NCI-H1092 (cell line): ENCODE results near the gene PDZK1.
"Not testable (repeated sequence)": the region's sequence is repeated elsewhere in the genome, so short reads cannot be mapped to it uniquely, and the experiment has no call there.

Source experiments
- DNase-seq: peaks from one replicate; lab custom pipeline; 2025; lab: John Stamatoyannopoulos, UW

Gene PDZK1

DNA sequence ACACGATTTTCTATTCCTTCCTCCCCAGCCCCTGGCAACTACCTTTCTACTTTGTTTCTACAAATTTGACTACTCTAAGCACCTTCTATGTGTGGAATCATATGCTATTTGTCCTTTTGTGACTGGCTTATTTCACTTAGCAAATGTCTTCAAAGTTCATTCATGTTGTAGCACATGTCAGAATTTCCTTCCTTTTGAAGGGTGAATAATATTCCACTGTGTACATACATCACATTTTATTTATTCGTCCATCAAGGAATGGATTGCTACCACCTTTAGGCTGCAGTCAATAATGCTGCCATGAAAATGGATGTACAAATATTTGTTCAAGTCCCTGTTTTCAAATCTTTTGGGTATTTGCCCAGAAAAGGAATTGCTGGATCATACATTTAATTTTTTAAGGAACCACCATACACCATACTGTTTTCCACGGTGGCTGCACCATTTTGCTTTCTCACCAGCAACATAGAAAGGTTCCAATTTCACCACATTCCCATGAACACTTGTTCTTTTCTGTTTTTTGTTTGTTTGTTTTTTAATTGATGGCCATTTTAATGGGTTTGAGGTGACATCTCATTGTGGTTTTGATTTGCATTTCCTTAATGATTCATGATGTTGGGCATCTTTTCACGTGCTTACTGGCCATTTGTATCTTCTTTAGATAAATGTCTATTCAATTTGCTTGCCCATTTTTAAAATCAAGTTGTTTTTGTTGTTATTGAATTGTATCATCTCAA, 3.3 kb upstream of the PDZK1 start:
- no peak for DNase-seq

DNA sequence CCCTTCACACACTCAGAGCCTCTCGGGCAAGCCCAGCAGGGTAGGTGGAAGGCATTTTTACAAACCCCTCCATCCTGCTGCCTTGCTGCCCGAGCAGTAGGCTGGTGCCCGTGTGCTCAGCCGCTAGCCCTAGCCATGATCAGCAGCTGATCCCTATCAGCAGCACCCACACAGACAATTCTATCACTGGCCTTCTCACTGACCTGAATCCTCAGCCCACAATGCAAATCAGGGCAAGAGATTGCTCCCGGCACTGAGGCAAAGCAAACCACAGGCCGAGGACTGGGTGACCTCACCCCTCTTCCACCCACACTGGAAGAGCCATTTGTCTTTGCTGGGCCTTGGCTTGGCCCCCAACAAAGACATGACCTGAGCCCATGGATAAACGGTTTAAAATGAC, 895 bp upstream of the PDZK1 start:
- DNase-seq, result no peak

- no peak for DNase-seq
These were observed 993 bp downstream of the PDZK1 start for GRCh38 chr1:145706086-145706664.

DNA sequence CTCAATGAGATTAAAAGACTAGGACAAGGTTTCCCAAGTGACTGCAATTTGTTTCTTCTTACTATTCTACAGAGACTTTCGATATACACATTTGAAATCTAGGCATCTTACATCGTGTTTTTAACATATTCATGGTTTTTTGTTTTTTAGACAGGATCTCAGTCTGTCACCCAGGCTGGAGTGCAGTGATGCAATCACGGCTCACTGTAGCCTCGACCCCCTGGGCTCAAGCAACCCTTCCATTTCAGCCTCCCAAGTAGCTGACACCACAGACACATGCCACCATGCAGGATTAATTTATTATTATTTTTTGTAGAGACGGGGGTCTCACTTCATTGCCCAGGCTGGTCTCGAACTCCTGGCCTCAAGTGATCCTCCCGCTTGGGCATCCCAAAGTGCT, 1.5 kb downstream of the PDZK1 start:
- no peak for DNase-seq

DNA sequence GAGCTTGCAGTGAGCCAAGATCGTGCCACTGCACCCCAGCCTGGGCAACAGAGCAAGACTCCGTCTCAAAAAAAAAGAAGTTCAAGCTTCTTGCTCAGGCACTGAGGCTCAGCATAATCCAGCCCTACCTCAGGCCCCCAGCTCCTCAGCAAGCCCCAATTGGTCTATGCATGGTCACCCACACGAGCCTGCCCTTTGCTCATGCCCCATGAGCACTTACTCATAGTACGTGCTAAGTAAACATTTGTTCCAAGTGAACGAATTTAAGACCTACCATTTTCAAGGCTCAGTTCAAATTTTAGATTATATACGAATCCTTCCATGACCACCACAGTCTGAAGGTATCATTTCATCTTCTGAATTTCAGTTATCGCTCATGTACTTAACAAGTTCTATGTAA, 4.3 kb downstream of the PDZK1 start:
- no peak for DNase-seq

DNA sequence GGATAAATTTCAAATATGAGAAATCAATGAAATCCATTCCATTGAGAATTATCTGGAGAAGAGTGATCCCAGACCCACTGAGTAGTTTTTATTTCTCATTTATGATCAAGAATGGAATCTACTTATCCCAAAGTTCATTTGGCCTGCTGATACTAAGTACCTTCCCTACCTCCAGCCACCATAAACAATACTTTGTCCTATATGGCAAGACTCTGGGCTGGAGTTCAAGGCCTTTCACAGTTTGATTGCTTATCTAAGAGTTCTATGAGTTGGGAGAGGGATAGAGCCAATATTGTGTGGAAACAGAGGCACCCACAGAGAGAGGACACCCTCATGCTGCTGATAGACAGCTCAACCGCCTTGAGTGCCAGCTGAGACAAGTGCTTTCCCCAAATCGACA, 5.1 kb downstream of the PDZK1 start:
- no peak for DNase-seq

DNA sequence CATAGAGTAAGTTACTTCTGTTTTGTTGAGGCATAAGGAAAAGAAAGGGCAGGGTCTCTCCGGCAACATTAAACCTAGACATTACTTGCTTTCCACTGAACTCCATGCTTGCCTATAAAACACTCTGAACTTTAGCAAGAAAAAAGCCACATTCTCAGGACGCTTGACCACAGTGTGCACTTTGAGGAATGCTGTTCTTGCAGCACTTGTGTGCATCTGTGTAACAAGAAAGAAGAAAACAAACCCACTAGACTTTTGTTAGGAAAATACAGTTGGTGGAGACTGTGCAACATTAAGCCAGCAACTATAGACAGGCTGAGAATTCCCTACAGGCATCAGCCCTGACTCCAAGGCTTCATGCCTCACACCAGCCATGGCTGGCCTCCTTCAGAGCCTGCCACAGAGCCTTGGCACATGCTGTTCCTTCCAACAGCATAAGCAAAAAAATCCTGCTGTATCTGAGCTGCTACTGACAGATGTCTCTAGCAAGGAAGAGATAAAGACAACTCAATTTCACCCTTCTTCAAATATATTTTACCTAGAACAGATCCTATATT, 5.8 kb downstream of the PDZK1 start:
- no peak for DNase-seq

GRCh38 chr1:145696630-145696960, 10.6 kb downstream of the PDZK1 start:
- DNase-seq, result no peak

DNA sequence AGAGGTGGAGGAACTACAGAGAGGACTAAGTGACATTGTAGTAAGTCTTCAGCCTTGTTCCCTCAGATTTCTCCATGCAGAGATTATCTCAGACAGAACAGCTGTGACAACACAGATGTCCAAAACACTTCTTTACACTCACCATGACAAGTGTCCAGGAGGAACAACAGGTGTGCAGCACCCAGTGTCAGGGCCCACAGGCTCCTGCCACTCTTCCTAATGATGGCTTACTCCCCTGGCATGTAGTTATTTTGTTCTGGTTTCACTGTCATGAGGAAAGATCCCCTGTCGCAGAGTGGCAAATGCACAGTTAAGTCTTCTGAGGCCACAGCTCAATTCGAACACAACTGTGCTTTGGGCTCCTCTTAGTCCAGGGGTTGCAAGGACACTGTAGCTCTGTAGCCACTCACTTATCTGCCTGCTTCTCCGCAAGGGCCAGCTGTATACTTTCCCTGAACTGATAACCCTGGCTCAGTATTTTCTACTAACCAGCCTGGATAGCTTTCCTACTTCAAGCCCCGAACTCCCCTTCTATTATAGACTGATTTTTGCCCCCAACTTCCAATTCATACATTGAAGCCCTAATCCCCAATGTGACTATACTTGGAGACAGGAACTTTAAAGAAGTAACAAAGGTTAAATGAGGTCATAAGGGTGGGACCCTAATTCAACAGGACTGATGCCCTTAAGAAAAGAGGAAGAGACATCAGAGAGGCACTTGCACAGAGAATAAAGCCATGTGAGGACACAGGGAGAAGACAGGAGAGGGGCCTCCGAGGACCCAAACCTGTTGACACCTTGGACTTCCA, 11.1 kb downstream of the PDZK1 start:
- DNase-seq, result no peak

DNA sequence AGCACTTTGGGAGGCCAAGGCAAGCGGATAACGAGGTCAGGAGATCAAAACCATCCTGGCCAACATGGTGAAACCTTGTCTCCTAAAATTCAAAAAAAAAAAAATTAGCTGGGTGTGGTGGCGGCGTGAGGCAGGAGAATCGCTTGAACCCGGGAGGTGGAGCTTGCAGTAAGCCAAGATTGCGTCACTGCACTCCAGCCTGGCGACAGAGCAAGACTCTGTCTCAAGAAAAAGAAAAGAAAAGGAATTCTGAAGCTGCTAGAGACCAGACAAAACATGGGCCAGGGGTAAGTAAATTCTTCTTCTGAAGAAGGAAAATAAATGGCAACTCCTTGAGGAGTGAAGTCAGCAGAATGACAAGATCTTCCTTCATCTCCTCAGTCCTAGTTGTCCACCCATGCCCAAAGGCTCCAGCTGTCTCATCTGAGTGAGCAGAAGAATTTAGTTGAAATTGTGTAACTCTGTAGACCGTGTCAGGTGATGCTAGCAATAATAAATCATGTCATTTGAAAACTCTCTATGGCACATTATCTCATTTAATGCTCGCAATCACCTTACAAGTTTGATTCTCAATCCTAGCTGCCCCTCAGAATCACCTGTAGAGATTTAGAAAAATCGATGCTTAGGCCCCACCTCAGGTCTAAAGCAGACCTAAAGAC, 14.3 kb downstream of the PDZK1 start:
- no peak for DNase-seq

- DNase-seq, result no peak
These were observed 16.3 kb downstream of the PDZK1 start for GRCh38 chr1:145690587-145691558.

DNA sequence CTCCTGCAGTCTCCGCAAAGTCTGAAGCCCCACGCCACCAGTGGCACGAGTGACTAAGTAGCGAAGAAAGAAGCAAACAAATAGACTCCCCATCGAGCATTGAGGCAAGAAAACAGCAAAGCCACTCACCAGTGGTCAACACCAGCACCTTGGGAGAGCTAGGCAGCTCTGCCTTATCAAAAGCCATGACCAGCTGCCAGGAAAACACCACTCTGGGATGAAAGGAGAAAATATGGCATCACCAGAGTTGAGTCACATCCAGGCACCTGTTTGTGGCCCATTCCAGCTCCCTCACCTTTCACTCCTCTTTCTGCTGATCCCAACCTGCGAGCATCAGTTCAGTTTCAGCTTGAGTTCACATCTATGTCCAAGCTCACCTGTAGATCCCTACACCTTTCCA, 17.2 kb downstream of the PDZK1 start:
- no peak for DNase-seq

DNA sequence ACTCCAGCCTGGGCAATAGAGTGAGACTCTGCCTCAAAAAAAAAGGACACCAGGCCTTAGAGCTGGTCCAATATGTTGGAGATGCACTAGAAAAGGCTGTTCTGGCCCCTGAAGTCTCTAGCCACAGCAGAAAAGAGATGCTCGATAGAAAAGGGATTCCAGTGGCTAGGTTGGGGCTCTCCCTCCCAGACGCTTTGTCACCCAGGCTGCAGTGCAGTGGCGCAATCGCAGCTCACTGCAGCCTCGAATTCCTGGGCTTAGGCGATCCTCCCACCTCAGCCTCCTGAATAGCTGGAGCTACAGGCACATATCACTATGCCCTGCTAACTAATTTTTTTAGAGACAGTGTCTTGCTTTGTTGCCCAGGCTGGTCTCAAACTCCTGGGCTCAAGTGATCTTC, 18.2 kb downstream of the PDZK1 start:
- DNase-seq, result no peak

DNA sequence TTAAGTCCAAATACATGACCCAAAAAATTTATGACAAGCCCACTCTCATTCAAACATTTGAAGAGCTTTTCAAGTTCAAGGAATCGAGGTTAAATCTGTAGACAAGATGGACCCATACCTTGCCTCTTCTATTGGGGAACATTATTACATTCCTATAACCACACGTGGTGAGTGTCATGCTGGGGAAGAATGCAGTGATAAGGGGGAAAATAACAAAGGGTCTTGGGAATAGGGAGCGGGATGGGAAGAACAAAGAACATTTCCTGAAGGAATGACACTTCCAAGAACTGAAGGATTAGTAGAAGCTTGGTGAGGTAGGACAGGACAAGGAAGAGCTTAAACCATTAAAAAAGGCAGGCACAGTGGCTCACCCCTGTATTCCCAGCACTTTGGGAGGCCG, 18.8 kb downstream of the PDZK1 start:
- no peak for DNase-seq

DNA sequence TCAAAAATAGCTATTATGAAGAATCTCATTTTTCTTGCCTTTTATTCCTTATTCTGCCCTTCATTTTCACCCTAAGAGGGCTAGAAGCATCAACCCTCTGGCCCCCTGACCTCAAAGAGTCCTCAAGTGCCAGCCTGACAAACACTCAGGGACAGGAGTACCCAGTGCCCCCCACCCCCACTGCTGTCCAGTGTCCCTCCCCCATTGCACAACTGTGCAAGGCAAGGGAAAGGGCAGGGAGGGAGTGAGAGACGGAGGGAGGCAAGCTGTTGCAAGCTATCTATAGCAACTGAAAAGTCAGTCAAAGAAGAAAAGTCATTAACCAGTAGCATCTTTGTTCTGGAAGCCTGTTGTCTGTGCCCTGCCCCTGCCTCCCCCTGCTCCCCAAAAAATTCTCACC, 21.1 kb downstream of the PDZK1 start:
- not testable (repeated sequence) for DNase-seq

DNA sequence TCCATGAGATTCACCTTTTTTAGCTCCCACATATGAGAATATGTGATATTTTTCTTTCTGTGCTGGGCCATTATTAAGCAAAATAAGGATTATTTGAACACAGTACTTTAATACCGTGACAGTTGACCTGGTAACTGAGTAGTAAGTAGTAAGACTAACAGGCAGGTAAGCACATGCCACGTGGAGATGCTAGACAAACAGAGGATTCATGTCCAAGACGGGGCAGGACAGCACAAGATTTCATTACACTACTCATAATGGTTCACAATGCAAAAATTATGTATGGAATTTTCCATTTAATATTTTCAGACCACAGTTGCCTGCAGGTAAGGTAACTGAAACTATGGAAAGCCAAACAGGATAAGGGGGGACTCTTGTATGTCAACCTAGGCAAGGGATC, 22.3 kb downstream of the PDZK1 start:
- DNase-seq, result not testable (repeated sequence)

DNA sequence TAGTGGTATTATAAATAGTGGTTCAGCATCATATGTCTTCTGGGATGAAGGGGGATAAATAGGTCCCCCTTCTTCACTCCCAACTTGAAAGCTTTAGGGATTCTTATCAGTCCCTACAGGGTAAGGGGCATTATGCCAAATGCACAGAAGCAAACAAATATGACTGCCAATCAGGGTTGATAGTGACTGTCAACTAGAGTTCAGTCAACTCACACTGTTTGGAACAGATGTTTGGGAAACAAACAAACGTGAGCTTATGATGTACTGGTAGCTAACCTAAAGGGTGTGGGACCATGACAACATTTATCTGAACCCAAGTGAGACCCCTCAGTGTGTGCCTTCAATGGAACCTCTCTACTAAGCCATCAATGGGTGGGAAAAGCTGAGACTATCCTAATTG, 34.0 kb downstream of the PDZK1 start:
- DNase-seq, result not testable (repeated sequence)

DNA sequence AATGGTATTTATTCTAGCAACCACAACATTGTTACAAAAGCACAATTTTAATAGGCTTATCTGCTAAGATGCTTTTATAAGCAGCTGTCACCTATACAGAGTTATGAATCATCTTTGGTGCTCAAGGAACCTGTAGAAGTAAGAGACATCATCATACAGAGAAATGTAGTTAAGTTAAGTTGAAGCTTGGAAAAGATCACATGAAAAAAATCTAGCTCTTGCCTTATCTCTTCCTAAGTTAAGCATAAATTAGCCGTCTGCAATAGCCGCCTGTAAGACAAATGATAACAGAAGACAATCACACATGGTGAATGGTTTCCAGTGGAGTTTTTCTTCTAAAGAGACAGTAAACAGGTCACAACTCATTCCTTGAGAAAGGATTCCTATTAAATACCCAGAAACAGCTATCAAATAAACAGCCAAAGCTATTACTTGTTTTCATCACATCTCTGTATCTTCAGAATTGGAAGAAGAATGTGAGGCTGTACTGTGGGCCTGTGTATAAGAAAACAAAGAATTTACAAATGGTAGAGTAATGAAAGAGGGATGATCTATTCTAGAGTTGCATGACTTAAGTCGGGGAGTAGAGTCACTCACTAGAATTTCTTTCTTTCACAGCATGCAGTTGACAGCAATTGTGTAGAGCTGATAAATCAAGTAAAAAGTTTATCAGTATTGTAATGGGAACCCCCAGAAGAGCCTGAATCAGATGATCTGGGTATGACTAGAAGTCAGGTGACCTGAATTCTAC, 36.0 kb downstream of the PDZK1 start:
- DNase-seq, result not testable (repeated sequence)

DNA sequence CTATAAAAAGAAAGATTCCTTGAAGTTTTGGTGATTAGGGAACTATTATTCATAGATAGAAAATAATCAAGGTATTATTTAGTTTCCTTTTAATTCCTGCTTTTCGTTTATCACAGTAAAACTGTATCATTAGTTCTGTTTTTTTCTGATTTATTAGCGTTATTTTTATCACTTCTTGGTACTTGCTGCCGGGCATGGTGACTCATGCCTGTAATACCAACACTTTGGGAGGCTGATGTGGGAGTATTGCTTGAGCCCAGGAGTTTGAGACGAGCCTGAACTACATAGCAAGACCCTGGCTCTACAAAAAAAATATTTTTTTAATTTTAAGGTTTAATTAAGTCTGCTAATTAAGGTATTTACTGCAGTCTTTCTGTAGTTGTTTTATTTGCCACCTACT, 42.2 kb downstream of the PDZK1 start:
- not testable (repeated sequence) for DNase-seq

DNA sequence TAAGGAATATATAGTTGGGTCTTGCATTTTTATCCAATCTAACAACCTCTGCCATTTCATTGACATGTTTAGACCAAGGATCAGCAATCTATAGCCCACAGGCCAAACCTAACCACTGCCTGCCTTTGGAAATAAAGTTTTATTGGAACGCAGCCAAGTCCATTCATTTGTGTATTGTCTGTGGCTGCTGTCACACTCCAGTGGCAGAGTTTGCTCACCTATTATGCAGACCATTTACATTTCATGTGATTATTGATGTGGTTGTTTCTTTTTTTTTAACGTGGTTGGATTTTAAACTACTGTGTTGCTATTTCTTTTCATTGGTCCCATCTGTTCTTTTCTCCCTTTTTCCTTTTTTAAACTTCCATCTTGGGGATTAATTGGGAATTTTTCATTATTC, 44.7 kb downstream of the PDZK1 start:
- not testable (repeated sequence) for DNase-seq
